ENCODE data around the gene NCR3LG1.

DNA sequence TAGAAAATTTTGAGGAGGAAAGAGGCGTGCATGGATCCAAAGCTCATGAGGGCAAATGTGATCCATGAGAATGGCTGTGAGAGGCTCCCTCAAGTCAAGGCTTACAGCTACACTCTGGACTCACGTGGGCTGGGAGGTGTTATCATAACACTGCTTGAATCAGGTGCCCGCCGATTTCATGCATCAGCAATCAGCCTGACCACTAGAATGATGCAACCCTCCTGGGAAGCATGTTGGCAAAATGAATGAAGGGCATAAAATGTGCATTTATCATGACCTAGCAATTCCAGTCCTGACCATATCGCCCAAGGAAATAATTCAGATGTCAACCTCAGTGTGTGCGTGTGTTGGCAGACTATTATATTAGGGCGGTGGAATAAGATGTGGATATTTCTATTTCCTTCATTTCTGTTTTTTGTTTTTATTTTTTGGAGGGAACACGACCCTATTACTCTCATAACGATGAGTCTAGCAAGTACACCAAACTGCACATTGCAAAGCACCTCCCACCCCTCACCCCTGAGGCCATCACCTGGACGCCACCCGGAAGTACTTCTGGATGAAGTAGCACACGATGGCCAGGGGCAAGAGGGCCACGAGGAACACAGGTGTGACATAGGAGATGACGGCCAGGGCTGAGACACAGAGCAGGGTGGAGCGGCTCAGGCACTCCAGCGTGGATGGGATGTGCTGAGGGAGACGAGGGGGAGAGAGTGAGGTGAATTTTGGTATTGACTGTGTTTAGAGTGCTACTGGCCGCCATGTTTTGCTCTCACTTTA lies 52.6 kb downstream of the NCR3LG1 start:
- TF ChIP-seq, protein P1, sequence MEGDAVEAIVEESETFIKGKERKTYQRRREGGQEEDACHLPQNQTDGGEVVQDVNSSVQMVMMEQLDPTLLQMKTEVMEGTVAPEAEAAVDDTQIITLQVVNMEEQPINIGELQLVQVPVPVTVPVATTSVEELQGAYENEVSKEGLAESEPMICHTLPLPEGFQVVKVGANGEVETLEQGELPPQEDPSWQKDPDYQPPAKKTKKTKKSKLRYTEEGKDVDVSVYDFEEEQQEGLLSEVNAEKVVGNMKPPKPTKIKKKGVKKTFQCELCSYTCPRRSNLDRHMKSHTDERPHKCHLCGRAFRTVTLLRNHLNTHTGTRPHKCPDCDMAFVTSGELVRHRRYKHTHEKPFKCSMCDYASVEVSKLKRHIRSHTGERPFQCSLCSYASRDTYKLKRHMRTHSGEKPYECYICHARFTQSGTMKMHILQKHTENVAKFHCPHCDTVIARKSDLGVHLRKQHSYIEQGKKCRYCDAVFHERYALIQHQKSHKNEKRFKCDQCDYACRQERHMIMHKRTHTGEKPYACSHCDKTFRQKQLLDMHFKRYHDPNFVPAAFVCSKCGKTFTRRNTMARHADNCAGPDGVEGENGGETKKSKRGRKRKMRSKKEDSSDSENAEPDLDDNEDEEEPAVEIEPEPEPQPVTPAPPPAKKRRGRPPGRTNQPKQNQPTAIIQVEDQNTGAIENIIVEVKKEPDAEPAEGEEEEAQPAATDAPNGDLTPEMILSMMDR (IDR thresholded peaks at IDR 0.05) = no peak
- no peak for TF ChIP-seq POLR2A (IDR thresholded peaks at IDR 0.05)
